ENCODE data around the gene DOCK10.

Gene DOCK10

GRCh38 chr2:224764565-224765236 lies 277.6 kb downstream of the DOCK10 start:
- TF ChIP-seq MAX (IDR thresholded peaks at IDR 0.05), result no peak
- no peak for TF ChIP-seq TEAD4 (IDR thresholded peaks at IDR 0.05)
- TF ChIP-seq ZBTB7A (IDR thresholded peaks at IDR 0.05; ENCODE audit: low read depth), result no peak
- no peak for TF ChIP-seq TCF12 (IDR thresholded peaks at IDR 0.05; ENCODE audit: low read depth)
- TF ChIP-seq CREB1 (IDR thresholded peaks at IDR 0.05; ENCODE audit: low read depth), result no peak
- no peak for TF ChIP-seq EP300 (IDR thresholded peaks at IDR 0.05; ENCODE audit: borderline replicate concordance)
- no peak for TF ChIP-seq EGR1 (IDR thresholded peaks at IDR 0.05)
- TF ChIP-seq USF1 (IDR thresholded peaks at IDR 0.05), result no peak
- TF ChIP-seq FOXM1 (IDR thresholded peaks at IDR 0.05; ENCODE audit: borderline replicate concordance, low read depth), result no peak
- no peak for TF ChIP-seq NFIC (IDR thresholded peaks at IDR 0.05)
- TF ChIP-seq REST (IDR thresholded peaks at IDR 0.05; ENCODE audit: low read depth), result no peak
- no peak for TF ChIP-seq TAF1 (IDR thresholded peaks at IDR 0.05; ENCODE audit: low read depth)
- TF ChIP-seq CEBPB (IDR thresholded peaks at IDR 0.05), result no peak
- no peak for TF ChIP-seq RAD21 (IDR thresholded peaks at IDR 0.05; ENCODE audit: low read depth)
- TF ChIP-seq YY1 (IDR thresholded peaks at IDR 0.05; ENCODE audit: low read depth), result no peak

GRCh38 chr2:224757934-224758548 lies 284.2 kb downstream of the DOCK10 start:
- TF ChIP-seq YY1 (IDR thresholded peaks at IDR 0.05; ENCODE audit: low read depth) (no peak), MAX (IDR thresholded peaks at IDR 0.05) (no peak), TCF12 (IDR thresholded peaks at IDR 0.05; ENCODE audit: low read depth) (no peak), CEBPB (IDR thresholded peaks at IDR 0.05) (no peak), RAD21 (IDR thresholded peaks at IDR 0.05; ENCODE audit: low read depth) (no peak), USF1 (IDR thresholded peaks at IDR 0.05) (no peak), FOXM1 (IDR thresholded peaks at IDR 0.05; ENCODE audit: borderline replicate concordance, low read depth) (no peak), ZBTB7A (IDR thresholded peaks at IDR 0.05; ENCODE audit: low read depth) (no peak), NFIC (IDR thresholded peaks at IDR 0.05) (no peak), EP300 (IDR thresholded peaks at IDR 0.05; ENCODE audit: borderline replicate concordance) (no peak), EGR1 (IDR thresholded peaks at IDR 0.05) (no peak)

- TF ChIP-seq CREB1 (IDR thresholded peaks at IDR 0.05; ENCODE audit: low read depth) (no peak), USF1 (IDR thresholded peaks at IDR 0.05) (no peak), TCF12 (IDR thresholded peaks at IDR 0.05; ENCODE audit: low read depth) (no peak), FOXM1 (IDR thresholded peaks at IDR 0.05; ENCODE audit: borderline replicate concordance, low read depth) (no peak), MAX (IDR thresholded peaks at IDR 0.05) (no peak), NFIC (IDR thresholded peaks at IDR 0.05) (no peak), ZBTB7A (IDR thresholded peaks at IDR 0.05; ENCODE audit: low read depth) (no peak), REST (IDR thresholded peaks at IDR 0.05; ENCODE audit: low read depth) (no peak), RAD21 (IDR thresholded peaks at IDR 0.05; ENCODE audit: low read depth) (no peak), EP300 (IDR thresholded peaks at IDR 0.05; ENCODE audit: borderline replicate concordance) (no peak), TEAD4 (IDR thresholded peaks at IDR 0.05) (no peak), YY1 (IDR thresholded peaks at IDR 0.05; ENCODE audit: low read depth) (no peak), CEBPB (IDR thresholded peaks at IDR 0.05) (no peak), EGR1 (IDR thresholded peaks at IDR 0.05) (no peak), TAF1 (IDR thresholded peaks at IDR 0.05; ENCODE audit: low read depth) (no peak)
Measured at GRCh38 chr2:224753743-224754540, 288.3 kb downstream of the DOCK10 start.

Data from Ishikawa (cell line).